ENCODE data around the gene PBX2.

DNA sequence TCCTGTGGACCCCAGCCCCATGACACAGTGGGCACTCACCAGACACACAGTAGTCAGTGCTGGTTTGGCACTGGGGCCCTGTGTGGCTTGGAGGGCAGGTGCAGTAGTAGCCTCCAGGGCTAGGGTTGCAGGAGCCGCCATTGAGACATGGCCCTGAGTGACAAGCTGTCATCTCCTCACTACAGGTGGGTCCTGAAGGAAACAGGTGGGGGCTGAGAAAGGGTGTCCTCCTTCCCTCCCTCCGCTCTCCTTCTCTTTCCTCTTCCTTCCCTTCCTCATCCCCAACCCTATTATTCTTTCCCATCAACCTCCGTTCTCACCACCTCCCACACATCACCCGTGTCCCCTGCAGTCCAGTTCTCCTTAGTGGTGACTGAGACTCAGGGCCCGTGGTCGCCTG lies 23.6 kb upstream of the PBX2 start:
- TF ChIP-seq EP300 (IDR thresholded peaks at IDR 0.05), result no peak
- TF ChIP-seq, protein P1, sequence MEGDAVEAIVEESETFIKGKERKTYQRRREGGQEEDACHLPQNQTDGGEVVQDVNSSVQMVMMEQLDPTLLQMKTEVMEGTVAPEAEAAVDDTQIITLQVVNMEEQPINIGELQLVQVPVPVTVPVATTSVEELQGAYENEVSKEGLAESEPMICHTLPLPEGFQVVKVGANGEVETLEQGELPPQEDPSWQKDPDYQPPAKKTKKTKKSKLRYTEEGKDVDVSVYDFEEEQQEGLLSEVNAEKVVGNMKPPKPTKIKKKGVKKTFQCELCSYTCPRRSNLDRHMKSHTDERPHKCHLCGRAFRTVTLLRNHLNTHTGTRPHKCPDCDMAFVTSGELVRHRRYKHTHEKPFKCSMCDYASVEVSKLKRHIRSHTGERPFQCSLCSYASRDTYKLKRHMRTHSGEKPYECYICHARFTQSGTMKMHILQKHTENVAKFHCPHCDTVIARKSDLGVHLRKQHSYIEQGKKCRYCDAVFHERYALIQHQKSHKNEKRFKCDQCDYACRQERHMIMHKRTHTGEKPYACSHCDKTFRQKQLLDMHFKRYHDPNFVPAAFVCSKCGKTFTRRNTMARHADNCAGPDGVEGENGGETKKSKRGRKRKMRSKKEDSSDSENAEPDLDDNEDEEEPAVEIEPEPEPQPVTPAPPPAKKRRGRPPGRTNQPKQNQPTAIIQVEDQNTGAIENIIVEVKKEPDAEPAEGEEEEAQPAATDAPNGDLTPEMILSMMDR (IDR thresholded peaks at IDR 0.05), result no peak
- TF ChIP-seq POLR2A (IDR thresholded peaks at IDR 0.05), result no peak
- TF ChIP-seq POLR2AphosphoS5 (IDR thresholded peaks at IDR 0.05), result no peak
